ENCODE data around the gene LTB4R2.

LTB4R2 gene

DNA sequence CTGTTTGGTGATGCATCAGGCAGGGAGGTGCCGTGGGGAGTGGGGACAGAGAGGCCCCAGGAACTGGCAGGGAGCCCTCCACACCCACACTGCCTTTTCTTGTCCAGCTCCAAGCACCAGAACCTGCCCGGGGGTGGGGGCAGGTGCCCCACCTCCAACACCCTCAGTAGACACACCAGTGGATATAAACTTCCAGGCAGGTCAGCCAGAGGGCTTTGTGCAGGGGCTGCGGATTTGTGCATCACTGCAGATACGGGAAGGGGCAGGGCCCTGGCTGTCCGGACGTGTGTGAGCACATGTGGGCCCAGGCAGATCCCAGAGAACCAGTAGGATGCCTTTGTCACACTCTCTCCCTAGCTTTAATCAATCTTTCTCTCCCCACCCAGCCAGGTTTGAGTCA lies 45.6 kb upstream of the LTB4R2 start:
- TF ChIP-seq, protein P1, sequence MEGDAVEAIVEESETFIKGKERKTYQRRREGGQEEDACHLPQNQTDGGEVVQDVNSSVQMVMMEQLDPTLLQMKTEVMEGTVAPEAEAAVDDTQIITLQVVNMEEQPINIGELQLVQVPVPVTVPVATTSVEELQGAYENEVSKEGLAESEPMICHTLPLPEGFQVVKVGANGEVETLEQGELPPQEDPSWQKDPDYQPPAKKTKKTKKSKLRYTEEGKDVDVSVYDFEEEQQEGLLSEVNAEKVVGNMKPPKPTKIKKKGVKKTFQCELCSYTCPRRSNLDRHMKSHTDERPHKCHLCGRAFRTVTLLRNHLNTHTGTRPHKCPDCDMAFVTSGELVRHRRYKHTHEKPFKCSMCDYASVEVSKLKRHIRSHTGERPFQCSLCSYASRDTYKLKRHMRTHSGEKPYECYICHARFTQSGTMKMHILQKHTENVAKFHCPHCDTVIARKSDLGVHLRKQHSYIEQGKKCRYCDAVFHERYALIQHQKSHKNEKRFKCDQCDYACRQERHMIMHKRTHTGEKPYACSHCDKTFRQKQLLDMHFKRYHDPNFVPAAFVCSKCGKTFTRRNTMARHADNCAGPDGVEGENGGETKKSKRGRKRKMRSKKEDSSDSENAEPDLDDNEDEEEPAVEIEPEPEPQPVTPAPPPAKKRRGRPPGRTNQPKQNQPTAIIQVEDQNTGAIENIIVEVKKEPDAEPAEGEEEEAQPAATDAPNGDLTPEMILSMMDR (IDR thresholded peaks at IDR 0.05): no peak
- Histone ChIP-seq H3K27ac (no peak overlapping the region), H3K4me3 (no peak overlapping the region)
- no peak for DNase-seq (ENCODE audit: low spot score)

DNA sequence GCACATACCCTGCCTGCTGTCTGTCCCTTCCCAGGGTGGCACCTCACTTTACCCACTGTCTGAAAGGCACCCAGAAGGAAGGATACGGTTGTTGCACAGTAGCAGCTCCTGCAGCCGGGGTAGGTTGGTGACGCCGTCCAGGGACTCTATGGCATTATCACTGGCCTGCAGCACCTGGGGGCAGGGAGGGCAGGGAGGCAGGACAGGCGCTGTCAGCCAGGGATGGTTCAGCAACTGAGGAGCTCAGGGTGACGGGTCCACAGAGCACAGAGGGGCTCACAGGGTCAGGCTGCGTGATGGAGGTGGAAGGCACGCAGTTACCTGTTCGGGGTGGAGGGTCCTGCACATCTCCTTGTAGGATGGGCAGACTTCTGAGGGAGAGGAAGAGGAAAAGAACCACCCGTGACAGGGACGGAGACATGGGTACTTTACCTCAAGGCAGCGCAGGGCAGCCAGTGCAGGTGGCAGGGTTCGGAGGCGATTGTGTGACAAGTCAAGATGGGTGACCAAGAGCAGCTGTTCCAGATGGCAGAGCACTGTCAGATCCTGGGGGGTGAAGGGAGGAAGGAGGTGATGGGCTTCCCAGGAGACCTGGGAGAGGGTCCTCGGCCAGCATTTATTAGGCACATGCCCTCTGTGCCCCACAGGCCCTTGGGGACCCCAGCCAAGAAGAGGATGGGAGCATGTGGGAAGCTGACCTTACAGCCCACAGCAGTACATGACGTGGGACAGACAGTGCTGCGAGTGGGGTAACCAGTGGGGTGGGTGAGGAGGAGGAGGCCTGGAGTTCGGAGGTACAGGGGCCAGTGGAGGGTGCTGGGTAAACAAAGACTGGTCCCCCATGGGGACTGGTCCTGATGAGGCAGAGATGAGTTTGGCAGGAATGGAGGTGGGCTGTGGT lies 43.3 kb upstream of the LTB4R2 start:
- Histone ChIP-seq H3K27ac (no peak overlapping the region), H3K4me3 (no peak overlapping the region)
- no peak for DNase-seq (ENCODE audit: low spot score)
- TF ChIP-seq, protein P1 (IDR thresholded peaks at IDR 0.05): no peak

DNA sequence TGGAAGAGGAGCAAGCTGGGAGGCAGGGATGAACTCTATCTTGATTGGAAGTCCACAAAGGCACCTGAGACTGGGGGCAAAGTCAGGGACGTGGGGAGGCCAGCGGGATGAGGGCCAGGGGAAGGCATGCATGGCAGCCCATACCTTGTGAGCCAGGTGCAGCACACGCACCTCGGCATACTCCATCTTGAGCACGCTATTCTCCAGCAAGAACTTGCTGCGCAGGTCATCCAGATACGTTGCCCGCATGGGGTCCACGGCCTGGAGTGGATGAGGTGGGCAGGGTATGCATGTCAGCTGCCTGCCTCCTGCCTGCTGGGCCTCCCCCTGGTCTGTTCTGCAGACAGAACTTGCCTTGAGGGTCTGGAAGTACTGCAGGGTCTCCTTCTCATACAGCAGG lies 42.4 kb upstream of the LTB4R2 start:
- TF ChIP-seq, protein P1 (IDR thresholded peaks at IDR 0.05): no peak
- no peak overlapping the region for H3K4me3 ChIP-seq
- no peak for DNase-seq (ENCODE audit: low spot score)
- H3K27ac ChIP-seq: no peak overlapping the region

DNA sequence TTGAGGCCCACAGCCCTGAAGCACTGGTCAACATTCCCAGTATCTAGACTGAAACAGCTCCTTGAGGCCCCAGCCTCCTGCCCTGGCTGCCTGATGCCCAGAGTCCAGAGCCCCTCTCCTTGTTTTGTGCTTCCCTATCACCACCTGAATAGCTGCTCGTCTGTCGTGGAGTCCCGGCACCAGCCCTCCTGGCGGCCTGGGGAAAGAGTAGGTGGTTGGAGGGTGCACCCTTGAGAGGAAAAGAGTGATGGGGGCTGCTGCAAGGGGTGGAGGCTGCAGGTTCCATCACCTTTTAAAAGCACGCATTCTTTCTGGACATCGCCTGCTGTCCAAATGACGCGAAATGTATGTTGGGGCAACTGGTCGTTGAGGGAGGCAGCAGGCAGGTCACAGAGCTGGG lies 41.7 kb upstream of the LTB4R2 start:
- TF ChIP-seq, protein P1 (IDR thresholded peaks at IDR 0.05): no peak
- no peak overlapping the region for H3K27ac ChIP-seq
- DNase-seq (ENCODE audit: low spot score): no peak
- H3K4me3 ChIP-seq: no peak overlapping the region

DNA sequence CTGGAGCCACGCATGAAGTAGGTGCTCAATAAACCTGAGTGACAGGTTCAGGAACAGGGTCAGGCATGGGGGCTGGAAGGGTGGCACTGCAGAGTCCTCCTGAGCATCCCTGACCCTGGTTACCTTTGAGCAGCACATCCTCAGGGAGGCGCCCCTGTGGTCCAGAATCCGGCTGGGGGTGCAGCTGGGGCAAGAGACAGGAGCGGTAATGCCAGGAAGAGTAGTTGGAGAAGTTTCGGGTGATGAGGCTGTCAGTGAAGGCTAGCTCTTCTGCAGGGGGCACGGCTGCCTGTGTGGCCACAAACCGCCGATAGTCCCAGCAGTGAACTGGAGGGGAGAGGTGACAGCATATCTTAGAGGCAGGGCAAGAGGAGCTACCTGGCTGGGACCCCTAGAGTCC lies 40.6 kb upstream of the LTB4R2 start:
- Histone ChIP-seq H3K4me3 (no peak overlapping the region), H3K27ac (no peak overlapping the region)
- no peak for DNase-seq (ENCODE audit: low spot score)
- TF ChIP-seq, protein P1 (IDR thresholded peaks at IDR 0.05): no peak

DNA sequence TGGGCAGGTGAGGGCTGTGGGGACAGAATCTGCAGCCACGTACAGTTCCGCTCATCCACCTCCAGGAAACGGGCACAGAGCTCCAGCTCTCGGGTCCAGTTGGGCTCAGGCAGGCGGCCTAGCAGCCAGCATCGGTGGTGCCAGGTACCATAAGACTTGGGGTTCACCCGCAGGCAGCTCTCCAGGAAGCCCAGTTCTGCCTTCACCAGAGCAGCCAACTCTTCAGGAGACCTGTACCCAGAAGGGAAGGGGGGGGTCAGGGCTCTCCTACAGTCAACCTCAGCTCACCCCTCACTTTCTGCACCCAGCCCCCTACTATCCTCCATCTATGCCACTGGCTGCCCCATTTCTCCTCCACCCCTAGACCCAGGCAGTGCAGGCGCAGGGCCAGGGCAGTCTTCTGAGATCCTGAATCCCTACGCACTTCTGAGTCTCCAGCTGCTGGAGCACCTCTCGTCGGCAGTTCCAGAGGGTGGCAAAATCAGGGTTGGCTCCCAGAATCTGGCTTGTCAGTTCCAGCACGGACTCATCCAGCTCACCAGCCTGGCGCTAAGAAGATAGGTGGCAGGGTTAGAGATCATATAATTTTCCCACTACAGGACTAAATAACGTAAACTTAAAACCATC lies 39.9 kb upstream of the LTB4R2 start:
- Histone ChIP-seq H3K4me3 (no peak overlapping the region), H3K27ac (no peak overlapping the region)
- no peak for DNase-seq (ENCODE audit: low spot score)
- TF ChIP-seq, protein P1 (IDR thresholded peaks at IDR 0.05): no peak

Measured in coronary artery (tissue), 2 donors.